SW480 (cell line): ENCODE measurements around the gene SLC40A1.

Source experiments
- DNase-seq: peaks from one replicate; pipeline ENCODE4 v3.0.0-alpha.2; 2016; ENCODE audit warnings: low spot score

The SLC40A1 gene

DNA sequence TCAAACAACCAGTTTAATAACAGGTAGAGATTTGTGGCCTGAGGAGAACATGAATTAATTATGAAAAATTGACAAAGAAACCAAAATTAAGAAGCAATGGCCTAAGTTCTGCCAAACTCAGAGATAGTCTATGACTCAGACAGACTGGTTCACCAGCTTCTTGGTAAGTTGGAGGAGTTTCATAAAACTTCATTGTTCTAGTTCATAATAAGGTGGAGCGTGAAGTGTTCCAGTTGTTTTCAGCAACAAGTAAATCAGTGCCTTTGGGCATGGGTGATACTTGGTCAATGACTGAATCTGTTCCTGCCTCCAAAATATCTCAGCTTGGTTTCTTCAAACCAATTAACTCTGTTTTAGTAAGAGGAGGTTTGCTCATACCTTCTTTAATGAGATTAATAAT is 40.0 kb downstream of the SLC40A1 start:
- no peak for DNase-seq

DNA sequence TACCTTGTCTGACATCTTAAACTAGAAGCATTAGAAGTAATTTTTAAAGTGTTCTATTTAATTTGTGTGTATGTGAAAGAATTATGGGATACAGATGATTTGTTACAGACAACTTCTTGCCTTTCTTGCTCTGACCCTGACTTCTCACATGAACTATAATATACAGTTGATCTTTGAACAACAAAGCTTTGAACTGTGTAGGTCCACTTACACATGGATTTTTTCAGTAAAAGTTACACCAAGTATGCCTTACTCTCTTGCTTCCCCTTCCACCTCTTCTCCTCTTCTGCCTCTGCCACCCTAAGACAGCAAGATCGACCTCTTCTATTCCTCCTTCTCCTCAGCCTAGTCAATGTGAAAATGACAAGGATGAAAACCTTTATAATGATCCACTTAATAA is 42.2 kb downstream of the SLC40A1 start:
- DNase-seq: no peak

- DNase-seq: no peak
Observed at GRCh38 chr2:189536830-189537229, 43.8 kb downstream of the SLC40A1 start.

GRCh38 chr2:189534854-189535832 is 45.4 kb downstream of the SLC40A1 start:
- DNase-seq: no peak

GRCh38 chr2:189533288-189534035 is 47.1 kb downstream of the SLC40A1 start:
- no peak for DNase-seq

DNA sequence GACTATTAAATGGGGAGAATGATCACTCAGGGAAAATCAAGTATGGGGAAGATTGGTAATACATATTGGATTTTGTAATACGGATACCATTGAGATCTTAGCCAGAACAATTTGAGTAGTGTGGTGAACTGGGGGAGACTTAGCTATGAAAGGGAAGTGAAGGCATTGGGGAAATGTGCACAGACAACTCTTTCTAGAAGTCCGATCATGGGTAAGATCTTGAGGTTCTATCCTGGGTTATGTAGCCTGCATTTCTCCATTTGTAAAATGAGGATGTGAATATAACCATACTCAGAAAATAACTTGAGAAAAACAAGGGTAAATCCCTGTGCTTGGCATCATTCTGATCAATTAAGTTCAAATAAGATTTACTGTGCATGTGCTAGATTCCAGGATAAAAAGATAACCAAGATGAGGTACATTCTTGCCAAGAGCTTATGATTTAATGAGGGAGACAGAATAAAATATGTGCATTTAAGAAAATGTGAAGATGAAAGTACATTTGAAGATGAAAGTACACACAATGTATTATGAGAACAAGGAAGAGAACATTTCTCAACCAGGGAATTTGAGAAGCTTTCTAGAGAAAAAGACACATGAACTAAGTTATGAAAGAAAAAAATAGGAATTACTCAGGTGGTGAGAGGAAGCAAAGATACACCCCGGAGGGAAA is 49.5 kb downstream of the SLC40A1 start:
- DNase-seq: no peak

DNA sequence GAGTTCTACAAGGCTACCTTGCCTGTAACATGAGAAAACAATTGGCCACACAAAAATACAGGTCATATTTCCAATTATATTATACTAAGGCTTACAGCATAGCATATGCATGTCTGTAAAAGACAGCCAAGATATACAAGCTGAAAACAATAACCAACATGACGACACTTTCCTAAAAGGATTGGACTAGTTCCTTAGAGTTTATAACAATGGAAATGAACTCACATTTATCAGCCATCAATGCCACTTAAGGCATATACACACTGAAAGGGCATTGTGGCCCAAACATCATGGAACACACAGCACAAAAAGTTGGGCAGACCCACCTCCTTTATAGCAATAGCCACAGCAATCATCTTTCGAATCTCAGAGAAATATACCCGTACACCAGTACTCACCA is 52.0 kb downstream of the SLC40A1 start:
- no peak for DNase-seq

- no peak for DNase-seq
Observed at GRCh38 chr2:189527812-189528592, 52.6 kb downstream of the SLC40A1 start.

DNA sequence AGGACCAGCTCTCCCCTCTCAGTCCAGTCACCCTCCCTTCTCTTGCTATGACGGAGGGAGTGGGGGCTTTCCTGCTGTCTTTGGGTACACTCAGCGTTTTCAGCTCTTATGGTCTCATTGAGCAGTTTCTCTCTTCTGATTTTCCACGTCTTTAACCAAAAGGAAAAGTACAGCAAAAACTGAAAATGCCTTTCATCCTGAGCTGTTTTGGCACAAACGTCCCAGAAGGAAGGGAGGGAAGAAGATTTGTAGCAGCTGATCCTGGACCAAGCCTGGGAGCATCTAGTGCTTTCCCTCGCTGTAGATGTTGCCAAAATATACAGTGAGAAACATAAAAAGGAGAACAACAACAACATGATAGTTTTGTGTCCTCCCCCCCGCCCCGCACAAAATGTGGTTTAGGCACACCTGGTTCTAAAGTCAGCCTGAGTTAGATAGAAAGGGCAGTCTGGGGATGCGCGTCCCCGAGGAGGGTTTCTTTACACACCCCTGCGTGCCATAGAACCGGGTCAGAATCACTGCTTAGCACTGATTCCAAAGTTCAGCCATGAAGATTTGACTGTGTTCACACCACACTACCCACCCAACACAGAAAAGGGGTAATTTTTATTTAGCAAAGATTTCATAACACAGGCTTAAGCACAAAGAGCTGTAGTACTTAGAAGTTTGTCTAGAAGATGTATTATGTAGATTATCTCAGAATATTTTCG is 53.4 kb downstream of the SLC40A1 start:
- no peak for DNase-seq

DNA sequence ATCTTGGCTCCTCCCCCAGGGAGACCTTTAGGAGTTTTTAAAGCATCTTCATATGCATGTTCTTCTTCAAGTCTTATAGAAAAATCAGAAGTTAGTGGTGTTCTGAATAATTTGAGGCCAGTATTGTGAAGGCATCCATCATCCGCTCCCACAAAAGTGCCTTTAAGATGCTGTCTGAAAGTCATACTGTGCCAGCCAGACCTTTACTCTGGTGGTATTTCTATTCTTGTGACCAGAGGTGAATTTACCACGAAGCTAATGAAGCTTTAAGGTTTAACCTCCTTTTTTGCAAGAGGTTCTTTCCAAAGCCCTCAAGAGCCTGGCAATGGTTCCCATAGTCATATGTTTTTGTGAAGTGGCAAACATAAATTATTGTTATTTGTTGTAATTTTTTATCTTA is 54.3 kb downstream of the SLC40A1 start:
- no peak for DNase-seq

DNA sequence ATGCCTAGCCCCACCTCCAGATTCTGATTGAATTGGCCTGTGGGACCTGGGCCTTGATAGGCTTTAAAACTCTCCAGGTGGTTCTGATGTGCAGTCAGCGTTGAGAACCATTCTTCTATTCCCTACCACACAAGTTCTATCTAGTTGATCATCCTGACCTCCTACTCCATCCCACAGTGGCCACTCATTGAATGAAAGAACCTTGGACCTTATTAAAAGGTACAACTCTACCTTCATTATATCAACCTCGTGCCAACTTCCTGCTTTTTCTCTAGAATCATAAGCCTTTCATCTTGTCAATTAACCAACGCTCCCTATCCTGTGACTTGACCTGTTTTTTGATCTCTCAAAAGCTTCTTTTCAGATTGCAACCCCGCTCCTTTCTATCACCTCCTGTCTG is 55.8 kb downstream of the SLC40A1 start:
- DNase-seq: no peak

GRCh38 chr2:189522435-189523151 is 58.0 kb downstream of the SLC40A1 start:
- DNase-seq: peak; percentile 11

DNA sequence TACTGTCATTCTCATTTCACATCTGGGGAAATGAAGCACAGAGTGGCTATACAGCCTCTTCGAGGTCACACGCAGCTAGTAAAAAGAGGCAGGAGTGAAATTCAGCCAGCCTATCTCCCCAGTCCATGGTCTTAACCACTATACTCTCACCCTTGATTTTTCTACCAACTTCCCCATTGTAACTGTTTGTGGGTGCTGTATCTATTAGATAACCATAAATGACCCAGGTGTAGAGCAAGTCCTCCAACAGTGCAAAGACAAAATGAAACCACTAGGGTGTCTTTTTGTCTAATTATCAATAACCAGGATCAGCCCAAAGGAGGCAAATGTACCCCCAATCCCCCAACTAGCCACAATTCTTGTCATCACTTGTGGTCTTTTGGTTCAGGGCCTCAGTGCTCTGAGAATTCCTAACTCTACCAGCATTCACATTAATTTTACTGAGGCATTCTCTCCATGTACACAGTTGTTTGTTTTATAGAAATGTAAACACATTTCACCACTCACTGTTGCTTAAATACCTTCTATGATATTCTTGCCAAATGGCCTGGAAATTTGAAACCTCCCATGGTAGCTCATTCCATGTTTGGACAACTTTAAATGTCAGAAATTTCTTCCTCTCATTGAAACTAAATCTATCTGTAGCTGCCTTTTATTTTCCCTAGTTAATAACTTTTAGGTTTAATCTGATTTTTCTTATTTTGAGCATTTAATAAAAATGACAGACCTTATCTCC is 58.7 kb downstream of the SLC40A1 start:
- no peak for DNase-seq

GRCh38 chr2:189519631-189520387 is 60.8 kb downstream of the SLC40A1 start:
- no peak for DNase-seq

DNA sequence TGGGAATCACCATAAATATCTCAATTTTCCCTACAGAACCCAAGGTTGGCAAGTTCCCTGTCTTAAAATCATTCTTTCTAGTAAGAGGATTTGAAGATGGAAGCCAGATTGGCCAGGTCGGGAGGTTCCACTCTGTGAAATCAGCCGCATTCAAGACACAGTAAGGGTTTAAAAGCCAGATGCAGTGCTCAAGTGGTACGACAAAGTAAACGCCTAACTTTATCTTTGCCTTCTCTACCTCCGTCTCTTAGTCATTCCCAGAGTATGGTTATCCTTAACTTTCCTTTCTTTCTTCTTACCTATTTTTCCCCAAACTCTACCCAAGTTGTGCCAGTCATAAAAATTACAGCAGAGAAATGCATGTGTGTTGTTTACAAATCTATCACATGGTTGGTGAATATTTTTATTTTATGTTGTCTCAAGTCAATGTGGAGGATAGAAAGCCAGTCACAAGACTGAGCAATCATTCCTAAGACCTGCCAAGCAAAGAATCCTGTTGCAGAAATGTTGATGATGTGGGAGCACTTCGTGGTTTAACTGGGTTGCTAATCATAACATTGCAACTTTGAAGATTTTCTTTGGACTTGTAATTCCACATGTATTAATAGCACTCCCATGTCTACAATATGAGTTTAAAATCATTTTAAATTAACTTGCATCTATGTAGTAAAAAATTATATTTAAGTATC is 62.6 kb downstream of the SLC40A1 start:
- DNase-seq: no peak

DNA sequence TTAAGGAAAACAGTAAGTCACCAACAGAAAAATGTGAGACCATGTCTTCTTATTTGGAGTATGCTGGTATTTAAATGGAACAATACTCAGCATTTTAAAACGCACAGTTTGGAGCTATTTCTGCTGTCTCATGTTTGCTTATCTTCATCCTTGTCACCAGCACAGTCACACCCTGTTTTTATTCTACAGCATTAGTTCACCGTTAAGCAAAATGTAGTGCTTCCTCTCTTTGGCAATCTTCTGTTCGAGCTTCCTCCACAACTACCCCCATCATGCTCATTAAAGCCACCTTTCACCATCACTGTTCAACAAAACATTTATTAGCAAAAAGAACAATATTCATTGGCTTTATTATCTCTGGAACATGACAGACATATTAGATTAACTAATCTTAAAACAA is 64.0 kb downstream of the SLC40A1 start:
- DNase-seq: no peak

- no peak for DNase-seq
Observed at GRCh38 chr2:189515264-189515663, 65.3 kb downstream of the SLC40A1 start.

- no peak for DNase-seq
Observed at GRCh38 chr2:189514104-189514503, 66.5 kb downstream of the SLC40A1 start.
